Neuronal stem cell (in vitro differentiated cells): ENCODE data around the gene POLR3B. TPM values are rescaled to one million over a fixed set of nuclear protein-coding genes. Genes with fewer than 3 reads are reported as not detected.
A peak's percentile ranks its signal among the peaks of the same experiment; 100 is the strongest.

Experiments used
- DNase-seq: peaks from one replicate; pipeline ENCODE4 v3.0.0-alpha.2; 2013; ENCODE audit warnings: low spot score
- H2AFZ ChIP-seq: one replicate; pipeline ENCODE4 v1.6.1; 2013; ENCODE audit warnings: mild to moderate bottlenecking, low read length, inconsistent platforms
- H2AK5ac ChIP-seq: 2 replicates; pipeline ENCODE4 v1.6.1; 2013; ENCODE audit warnings: low read depth, mild to moderate bottlenecking, inconsistent platforms, low read length, moderate library complexity, mixed read lengths
- H2BK120ac ChIP-seq: 2 replicates; pipeline ENCODE4 v1.6.1; 2013; ENCODE audit warnings: low read depth, mild to moderate bottlenecking, inconsistent platforms, low read length, moderate library complexity, mixed read lengths
- H2BK12ac ChIP-seq: one replicate; pipeline ENCODE4 v1.6.1; 2013; ENCODE audit warnings: low read length, inconsistent platforms
- H2BK15ac ChIP-seq: 2 replicates; pipeline ENCODE4 v1.6.1; 2013; ENCODE audit warnings: mild to moderate bottlenecking, low read length, inconsistent platforms, mixed read lengths
- H2BK5ac ChIP-seq: one replicate; pipeline ENCODE4 v1.6.1; 2013; ENCODE audit warnings: inconsistent platforms, mild to moderate bottlenecking, low read length, moderate library complexity
- H3K14ac ChIP-seq: one replicate; pipeline ENCODE4 v1.6.1; 2013; ENCODE audit warnings: low read length, inconsistent platforms
- H3K18ac ChIP-seq: 2 replicates; pipeline ENCODE4 v1.6.1; 2013; ENCODE audit warnings: low read length, inconsistent platforms
- H3K23ac ChIP-seq: 2 replicates; pipeline ENCODE4 v1.6.1; 2013; ENCODE audit warnings: low read depth, mild to moderate bottlenecking, mixed read lengths, low read length, inconsistent platforms; ENCODE audit not compliant: poor library complexity
- H3K27ac ChIP-seq: replicated peaks from 3 replicates; pipeline ENCODE4 v1.5.1; 2013; ENCODE audit warnings: low read length, inconsistent platforms
- H3K27me3 ChIP-seq, 3 experiments: 2 replicates each; pipeline ENCODE4 v1.6.1; 2013; ENCODE audit warnings: low read length in 3 of 3, mild to moderate bottlenecking in 2 of 3, inconsistent platforms in 1 of 3, low read depth in 1 of 3, mixed read lengths in 1 of 3, moderate library complexity in 1 of 3; ENCODE audit not compliant: control insufficient read depth in 3 of 3, insufficient read depth in 3 of 3
- H3K36me3 ChIP-seq, 2 donors: replicated peaks in 1 of 2; 2 replicates each; pipeline ENCODE4 v1.6.1; 2013; ENCODE audit warnings: low read length in 2 of 2; ENCODE audit not compliant: control insufficient read depth in 2 of 2, insufficient read depth in 2 of 2
- H3K4ac ChIP-seq: 2 replicates; pipeline ENCODE4 v1.6.1; 2013; ENCODE audit warnings: inconsistent platforms, mild to moderate bottlenecking, low read length, moderate library complexity
- H3K4me1 ChIP-seq, 2 donors: 1 replicate in 1 of 2; 2 replicates in 1 of 2; pipeline ENCODE4 v1.6.1; 2013; ENCODE audit warnings: low read length in 2 of 2, low read depth in 1 of 2; ENCODE audit not compliant: control insufficient read depth in 2 of 2, insufficient read depth in 1 of 2
- H3K4me2 ChIP-seq: one replicate; pipeline ENCODE4 v1.6.1; 2013; ENCODE audit warnings: mild to moderate bottlenecking, low read length, inconsistent platforms; ENCODE audit not compliant: insufficient read depth, poor library complexity, severe bottlenecking
- H3K4me3 ChIP-seq, 2 donors: 2 replicates each; pipeline ENCODE4 v1.5.1; 2013; ENCODE audit warnings: low read length in 2 of 2, mild to moderate bottlenecking in 2 of 2, inconsistent platforms in 1 of 2, moderate library complexity in 1 of 2
- H3K79me1 ChIP-seq: one replicate; pipeline ENCODE4 v1.6.1; 2013; ENCODE audit warnings: low read depth, mild to moderate bottlenecking, inconsistent platforms, low read length, moderate library complexity
- H3K9ac ChIP-seq: one replicate; pipeline ENCODE4 v1.6.1; 2013; ENCODE audit warnings: mild to moderate bottlenecking, low read depth, low read length, inconsistent platforms; ENCODE audit not compliant: poor library complexity
- H3K9me3 ChIP-seq, 2 donors: replicated peaks in 1 of 2; 2 replicates each; pipeline versions ENCODE3 to v1.6.1; 2013; ENCODE audit warnings: low read length in 2 of 2, mild to moderate bottlenecking in 2 of 2, inconsistent platforms in 1 of 2, low read depth in 1 of 2, mixed read lengths in 1 of 2, moderate library complexity in 1 of 2; ENCODE audit not compliant: control insufficient read depth in 2 of 2, insufficient read depth in 1 of 2
- H4K8ac ChIP-seq: one replicate; pipeline ENCODE4 v1.6.1; 2013; ENCODE audit warnings: low read depth, mild to moderate bottlenecking, inconsistent platforms, low read length, moderate library complexity
- H4K91ac ChIP-seq: one replicate; pipeline ENCODE4 v1.6.1; 2013; ENCODE audit warnings: low read length, low read depth, mild to moderate bottlenecking, inconsistent platforms; ENCODE audit not compliant: poor library complexity
- WGBS, 2 donors: extraction: QIAGEN DNeasy Blood & Tissue Kit; methylation state at CpG; one replicate each; pipeline ENCODE4 v1.1.7; 2013; ENCODE audit warnings: missing lambda C conversion rate in 2 of 2, mixed read lengths in 1 of 2; ENCODE audit not compliant: insufficient read length in 2 of 2, insufficient replicate concordance in 1 of 2; ENCODE audit errors: extremely low coverage in 2 of 2; 5-methylcytosine and 5-hydroxymethylcytosine counted together
- polyA plus RNA-seq, 2 experiments: library from polyadenylated mRNA; stranded (reverse); fragments of 200-250 nt; gene quantifications; one replicate each; pipeline ENCODE4 v1.2.3, GENCODE V29; 2013

POLR3B gene
- polyA plus RNA-seq (2013, experiment 1 of 2), result 4.1 TPM
- polyA plus RNA-seq (2013, experiment 2 of 2), result 4.2 TPM

DNA sequence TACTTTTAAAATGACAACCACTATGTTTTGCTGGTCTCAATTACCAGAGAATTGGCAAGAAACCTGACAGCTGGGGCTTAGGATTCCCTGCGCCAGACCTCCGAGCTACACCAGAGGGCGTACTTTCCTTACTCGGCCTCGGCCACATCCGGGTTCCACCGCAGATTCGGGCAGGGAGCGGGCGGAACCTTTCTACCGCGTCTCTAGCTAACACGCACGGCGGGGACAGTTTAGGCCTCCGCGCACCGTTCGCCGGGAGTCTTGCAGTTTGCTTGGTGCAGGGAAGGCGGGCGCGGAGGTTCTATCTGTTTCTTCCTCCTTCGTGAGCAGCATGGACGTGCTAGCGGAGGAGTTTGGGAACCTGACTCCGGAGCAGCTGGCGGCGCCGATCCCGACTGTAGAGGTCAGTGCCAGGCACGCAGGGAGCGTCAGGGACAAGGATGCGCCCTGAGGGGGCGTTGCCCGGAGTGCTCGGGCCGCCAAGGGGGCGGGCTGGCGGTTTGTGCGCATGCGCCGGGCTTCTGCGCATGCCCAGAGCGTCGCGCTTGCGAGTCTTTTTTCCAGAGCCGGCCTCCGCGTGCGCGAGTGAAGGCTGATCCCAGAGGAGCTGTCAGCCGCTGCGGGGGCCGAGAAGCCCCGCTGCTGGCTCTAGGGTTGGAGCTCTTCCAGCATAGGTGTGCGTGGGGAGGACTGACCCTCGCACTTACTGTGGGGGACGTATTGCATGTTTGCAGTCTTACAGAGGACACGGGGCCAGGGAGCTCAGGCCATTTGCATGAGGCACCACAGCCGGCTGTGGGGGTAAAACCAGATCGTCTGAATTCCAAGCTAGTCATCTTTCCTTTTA, at the start of gene POLR3B:
POLR3B (plus strand) TSS at position 200 of the 847 bp plus-strand sequence; CDS start at position 332, 132 bp downstream.
- H3K9me3 ChIP-seq, result no peaks in the 10 kb centered on the region
- H2BK12ac ChIP-seq, result no peak within 1 kb of the TSS
- peak within 1 kb of the TSS; percentile 93 for H3K23ac ChIP-seq
- H3K4me1 ChIP-seq, result peaks cover 2 to 7% of the 10 kb centered on the region in 2 donors
- H2BK5ac ChIP-seq, result peak within 1 kb of the TSS; percentile 93
- H2AK5ac ChIP-seq, result no peak within 1 kb of the TSS
- H3K9ac ChIP-seq, result peak within 1 kb of the TSS; percentile 99
- DNase-seq, result peak; percentile 96
- peaks cover 7% of the 10 kb centered on the region for H3K79me1 ChIP-seq
- H3K4me2 ChIP-seq, result peak within 1 kb of the TSS; percentile 99
- no peak within 1 kb of the TSS for H2BK15ac ChIP-seq
- H3K18ac ChIP-seq, result peak within 1 kb of the TSS; percentile 99
- WGBS, 2 donors, result no CpG with 5 or more reads among the region's 63 CpGs
- peak within 1 kb of the TSS; percentile 69 to 90 for H3K4me3 ChIP-seq
- peak within 1 kb of the TSS; percentile 72 for H3K14ac ChIP-seq
- peak within 1 kb of the TSS; percentile 79 for H4K91ac ChIP-seq
- peak within 1 kb of the TSS; percentile 92 for H2AFZ ChIP-seq
- H3K36me3 ChIP-seq, result no peaks in the 10 kb centered on the region
- no peaks in the 10 kb centered on the region for H3K27me3 ChIP-seq
- peak within 1 kb of the TSS; percentile 96 for H3K27ac ChIP-seq
- H2BK120ac ChIP-seq, result no peak within 1 kb of the TSS
- H4K8ac ChIP-seq, result no peak within 1 kb of the TSS
- no peak within 1 kb of the TSS for H3K4ac ChIP-seq

GRCh38 chr12:106308121-106308520, 49.4 kb upstream of the POLR3B start:
- no peaks in the 10 kb centered on the region for H3K36me3 ChIP-seq
- WGBS, 2 donors, result no CpG with 5 or more reads among the region's 1 CpG
- H3K4me2 ChIP-seq, result no peak overlapping the region
- no peak overlapping the region for H3K27ac ChIP-seq
- no peak overlapping the region for H3K9ac ChIP-seq
- H3K23ac ChIP-seq, result no peak overlapping the region
- H3K14ac ChIP-seq, result no peak overlapping the region
- H2BK12ac ChIP-seq, result no peak overlapping the region
- H3K79me1 ChIP-seq, result no peaks in the 10 kb centered on the region
- H3K27me3 ChIP-seq, result no peaks in the 10 kb centered on the region
- no peak overlapping the region for H2BK15ac ChIP-seq
- no peak overlapping the region for H4K8ac ChIP-seq
- no peak overlapping the region for H2AFZ ChIP-seq
- H3K18ac ChIP-seq, result no peak overlapping the region
- H3K4me1 ChIP-seq, result peaks cover 10 to 36% of the 10 kb centered on the region in 2 donors
- H2BK120ac ChIP-seq, result no peak overlapping the region
- H3K4ac ChIP-seq, result no peak overlapping the region
- no peak overlapping the region for H2BK5ac ChIP-seq
- no peaks in the 10 kb centered on the region for H3K9me3 ChIP-seq
- no peak for DNase-seq
- H4K91ac ChIP-seq, result no peak overlapping the region
- H2AK5ac ChIP-seq, result no peak overlapping the region
- H3K4me3 ChIP-seq, result no peak overlapping the region

- Histone ChIP-seq H3K27me3 (no peaks in the 10 kb centered on the region), H3K79me1 (no peaks in the 10 kb centered on the region), H3K4me3 (no peak overlapping the region), H2BK15ac (no peak overlapping the region), H4K91ac (no peak overlapping the region), H3K4me1 (peaks cover 10 to 34% of the 10 kb centered on the region in 2 donors), H2BK5ac (no peak overlapping the region), H3K9me3 (no peaks in the 10 kb centered on the region), H3K4me2 (no peak overlapping the region), H3K36me3 (no peaks in the 10 kb centered on the region), H3K27ac (no peak overlapping the region), H3K23ac (no peak overlapping the region), H3K9ac (no peak overlapping the region), H2BK120ac (no peak overlapping the region), H3K14ac (no peak overlapping the region), H3K18ac (no peak overlapping the region), H2AFZ (no peak overlapping the region), H2BK12ac (no peak overlapping the region), H3K4ac (no peak overlapping the region), H4K8ac (no peak overlapping the region), H2AK5ac (no peak overlapping the region)
- DNase-seq, result no peak
- no CpG with 5 or more reads among the region's 3 CpGs for WGBS, 2 donors
Measured at GRCh38 chr12:106308611-106309010, 48.9 kb upstream of the POLR3B start.

DNA sequence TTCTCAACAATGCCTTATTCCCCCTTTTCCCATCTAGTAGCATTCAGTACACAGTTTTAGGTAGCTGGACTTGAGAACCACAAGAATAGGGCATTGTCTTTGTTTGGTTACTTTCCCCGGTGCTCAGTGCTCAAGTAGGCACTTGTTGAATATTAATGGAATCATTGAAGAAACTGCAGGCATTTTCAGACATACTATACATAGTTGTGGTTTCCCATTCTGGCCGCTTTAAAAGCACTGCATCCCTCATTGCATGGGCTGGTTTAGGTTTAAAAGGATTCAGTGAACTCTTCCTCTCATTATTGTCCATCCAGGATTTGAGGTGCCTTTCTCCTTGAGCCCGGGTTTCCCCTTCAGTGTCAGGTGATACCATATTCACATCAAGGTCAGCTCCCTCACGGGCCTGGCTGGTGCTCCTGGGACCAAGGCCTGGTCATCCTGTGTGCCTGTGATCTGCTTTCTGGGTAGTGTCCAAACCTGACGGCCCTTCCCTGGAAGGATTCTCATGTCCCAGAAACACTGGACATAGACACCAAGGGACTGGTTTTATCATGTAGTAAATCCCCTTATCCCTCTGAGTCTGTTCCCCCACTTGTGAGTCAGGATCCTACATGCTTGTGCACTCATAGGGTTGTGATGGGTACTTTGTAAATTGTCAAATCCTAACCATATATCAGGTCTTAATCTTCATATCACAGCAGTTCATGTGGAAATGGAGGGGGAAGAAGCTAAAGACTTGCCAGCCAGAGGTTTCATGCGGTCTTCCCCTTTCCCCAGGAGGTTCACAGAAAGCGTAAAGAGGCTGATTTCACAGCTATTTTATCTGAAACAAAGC, 47.7 kb upstream of the POLR3B start:
- Histone ChIP-seq H2BK15ac (no peak overlapping the region), H3K23ac (no peak overlapping the region), H3K36me3 (no peaks in the 10 kb centered on the region), H3K9ac (no peak overlapping the region), H3K4me1 (peaks cover 7 to 26% of the 10 kb centered on the region in 2 donors), H4K91ac (no peak overlapping the region), H3K79me1 (no peaks in the 10 kb centered on the region), H2AK5ac (no peak overlapping the region), H3K27me3 (no peaks in the 10 kb centered on the region), H4K8ac (no peak overlapping the region), H2BK12ac (no peak overlapping the region), H2BK120ac (no peak overlapping the region), H3K27ac (no peak overlapping the region), H3K4ac (no peak overlapping the region), H3K4me3 (no peak overlapping the region), H3K4me2 (no peak overlapping the region), H2BK5ac (no peak overlapping the region), H3K9me3 (no peaks in the 10 kb centered on the region), H3K14ac (no peak overlapping the region), H2AFZ (peak overlapping the region; percentile 20), H3K18ac (no peak overlapping the region)
- no peak for DNase-seq
- no CpG with 5 or more reads among the region's 7 CpGs for WGBS, 2 donors
